K562 (cell line): ENCODE measurements around the gene CUL1. TPM values are rescaled to one million over a fixed set of nuclear protein-coding genes. Genes with fewer than 3 reads are reported as not detected.

ENCODE experiments used
- ASH1L ChIP-seq: fragments of 450-650 bp; IDR thresholded peaks from 2 replicates; pipeline ENCODE4 v1.6.1; 2018; ENCODE audit warnings: borderline replicate concordance, mild to moderate bottlenecking, low read depth; ENCODE audit not compliant: partially characterized antibody
- ETV5 ChIP-seq: sonication (generic); formaldehyde crosslinking; IDR thresholded peaks from 2 replicates; pipeline ENCODE4 v1.4.0; 2020; ENCODE audit warnings: low read depth, mild to moderate bottlenecking, missing genetic modification reagents
- MTA2 ChIP-seq: fragments of 450-650 bp; IDR thresholded peaks from 2 replicates; pipeline ENCODE4 v1.6.1; 2016; ENCODE audit warnings: low read depth
- MTA3 ChIP-seq: fragments of 450-650 bp; formaldehyde crosslinking; IDR thresholded peaks from 2 replicates; pipeline ENCODE4 v1.6.1; 2017; ENCODE audit warnings: mild to moderate bottlenecking, borderline replicate concordance
- ZC3H8 ChIP-seq: fragments of 450-650 bp; IDR thresholded peaks from 2 replicates; pipeline ENCODE4 v1.6.1; 2017
- ZNF143 ChIP-seq: sonication (generic); formaldehyde crosslinking; IDR thresholded peaks from 2 replicates; pipeline ENCODE4 v1.9.0; 2022; ENCODE audit warnings: mild to moderate bottlenecking, missing genetic modification reagents
- ZNF184 ChIP-seq: sonication (generic); formaldehyde crosslinking; IDR thresholded peaks from 2 replicates; pipeline ENCODE4 v1.5.0; 2020; ENCODE audit warnings: missing genetic modification reagents
- ZNF384 ChIP-seq: IDR thresholded peaks from 2 replicates; pipeline ENCODE4 v1.6.1; 2012; ENCODE audit warnings: low read depth, low read length, improper control_type of control experiment
- ZNF695 ChIP-seq: fragments of 450-650 bp; formaldehyde crosslinking; IDR thresholded peaks from 2 replicates; pipeline ENCODE4 v1.4.0; 2020; ENCODE audit warnings: mild to moderate bottlenecking, moderate library complexity
- polyA plus RNA-seq, 8 experiments: library from polyadenylated mRNA; depleted of rRNA in 4 of 8; stranded (reverse) in 5 of 8; unstranded in 3 of 8; fragments of >200 nt; fragmentation: Nextera tagmentation in 2 of 8; fragmentation: Illumina TruSeq in 1 of 8; extraction: Ambion mirVana in 2 of 8; extraction: Trizol in 1 of 8; gene quantifications; 2 replicates each; pipeline versions ENCODE4 v1.2.1 to v1.2.3, GENCODE V29; 2011 to 2014; ENCODE audit warnings: inconsistent platforms in 1 of 8, missing spikeins in 1 of 8
- total RNA-seq, 7 experiments: library from RNA; depleted of rRNA in 6 of 7; stranded (reverse); fragments of >200 nt in 6 of 7; fragmentation: Illumina TruSeq in 2 of 7; extraction: Trizol in 2 of 7; gene quantifications; 2 replicates each; pipeline versions ENCODE4 v1.2.1 to v1.2.3, GENCODE V29; 2011 to 2021; ENCODE audit warnings: low replicate concordance in 1 of 7
- TF ChIP-seq, protein P1 (sequence below): sonication (generic); formaldehyde crosslinking; IDR thresholded peaks from 2 replicates; pipeline ENCODE4 v1.8.1; 2023; ENCODE audit warnings: mild to moderate bottlenecking, missing genetic modification reagents
- TF ChIP-seq, protein P2 (sequence below): fragments of 450-650 bp; IDR thresholded peaks from 2 replicates; pipeline ENCODE4 v1.6.1; 2016; ENCODE audit warnings: antibody characterized with exemption
- TF ChIP-seq, protein P3 (sequence below), 2 experiments: fragments of 450-650 bp; IDR thresholded peaks; 2 replicates each; pipeline ENCODE4 v1.6.1; 2016
- TF ChIP-seq, protein P4 (sequence below): fragments of 450-650 bp; IDR thresholded peaks from 2 replicates; pipeline ENCODE4 v1.6.1; 2017; ENCODE audit warnings: mild to moderate bottlenecking, moderate library complexity
- TF ChIP-seq, protein P5 (sequence below): fragments of 450-650 bp; IDR thresholded peaks from 2 replicates; pipeline ENCODE4 v1.6.1; 2016; ENCODE audit warnings: missing biosample characterization, missing genetic modification characterization
- TF ChIP-seq, protein P6 (sequence below): fragments of 200-800 bp; sonication (Bioruptor generic); IDR thresholded peaks from 2 replicates; pipeline ENCODE4 v1.6.1; 2017; ENCODE audit warnings: missing genetic modification characterization, missing compliant biosample characterization

CUL1 gene
- total and polyA plus RNA-seq, 9 of the 15 experiments (the other 6 are each of a cell fraction or from before 2014, with no cell fraction given): 31.5 to 107 (median 96.5) TPM

DNA sequence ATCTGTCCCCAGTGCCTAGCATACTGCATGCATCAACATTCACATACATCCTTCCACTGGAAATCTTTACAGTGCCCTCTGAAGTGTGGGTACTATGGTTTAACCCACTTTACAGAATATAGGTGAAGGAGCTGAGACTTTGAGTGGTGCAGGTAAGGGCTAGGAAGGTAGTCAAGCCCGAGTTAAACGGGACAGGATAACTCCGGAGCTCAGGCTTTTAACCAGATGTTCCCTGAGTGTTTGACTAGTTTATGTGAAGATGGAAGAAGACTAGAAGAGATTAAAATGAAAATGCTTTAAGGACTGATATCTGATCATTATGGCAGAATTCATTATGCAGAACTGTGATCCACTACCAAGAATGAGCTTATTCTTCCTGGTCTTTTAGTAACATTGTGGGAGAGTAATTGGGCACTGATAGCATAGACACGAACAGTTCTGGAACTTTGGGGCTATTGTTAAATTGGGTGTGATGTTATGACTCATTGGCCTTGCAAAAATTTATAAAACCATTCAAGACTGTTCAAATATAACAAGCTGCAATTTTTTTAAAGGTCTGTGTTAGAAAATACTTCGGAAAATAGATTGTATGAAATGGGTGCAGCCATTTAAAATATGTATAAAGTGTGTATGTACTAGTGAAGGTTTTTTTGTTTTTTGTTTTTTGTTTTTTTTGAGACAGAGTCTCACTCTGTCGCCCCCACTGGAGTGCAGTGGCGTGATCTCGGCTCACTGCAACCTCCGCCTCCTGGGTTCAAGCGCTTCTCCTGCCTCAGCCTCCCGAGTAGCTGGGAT, 4.4 kb downstream of the CUL1 start (continued):
- TF ChIP-seq, protein P1, sequence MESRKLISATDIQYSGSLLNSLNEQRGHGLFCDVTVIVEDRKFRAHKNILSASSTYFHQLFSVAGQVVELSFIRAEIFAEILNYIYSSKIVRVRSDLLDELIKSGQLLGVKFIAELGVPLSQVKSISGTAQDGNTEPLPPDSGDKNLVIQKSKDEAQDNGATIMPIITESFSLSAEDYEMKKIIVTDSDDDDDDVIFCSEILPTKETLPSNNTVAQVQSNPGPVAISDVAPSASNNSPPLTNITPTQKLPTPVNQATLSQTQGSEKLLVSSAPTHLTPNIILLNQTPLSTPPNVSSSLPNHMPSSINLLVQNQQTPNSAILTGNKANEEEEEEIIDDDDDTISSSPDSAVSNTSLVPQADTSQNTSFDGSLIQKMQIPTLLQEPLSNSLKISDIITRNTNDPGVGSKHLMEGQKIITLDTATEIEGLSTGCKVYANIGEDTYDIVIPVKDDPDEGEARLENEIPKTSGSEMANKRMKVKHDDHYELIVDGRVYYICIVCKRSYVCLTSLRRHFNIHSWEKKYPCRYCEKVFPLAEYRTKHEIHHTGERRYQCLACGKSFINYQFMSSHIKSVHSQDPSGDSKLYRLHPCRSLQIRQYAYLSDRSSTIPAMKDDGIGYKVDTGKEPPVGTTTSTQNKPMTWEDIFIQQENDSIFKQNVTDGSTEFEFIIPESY (CRISPR knock-in tag): peak; percentile 97
- TF ChIP-seq ZNF695 (CRISPR knock-in tag) (no peak), ZC3H8 (0 out of 2 replicates have a peak, but pooled peaks have one; percentile 46), ZNF384 (peak; percentile 50), ZNF143 (CRISPR knock-in tag) (no peak), MTA2 (peak; percentile 26; the same call in 1 of the 2 replicates), MTA3 (0 out of 2 replicates have a peak, but pooled peaks have one; percentile 13), ASH1L (peak; percentile 19), ETV5 (CRISPR knock-in tag) (no peak), ZNF184 (CRISPR knock-in tag) (no peak)
- TF ChIP-seq, protein P2, sequence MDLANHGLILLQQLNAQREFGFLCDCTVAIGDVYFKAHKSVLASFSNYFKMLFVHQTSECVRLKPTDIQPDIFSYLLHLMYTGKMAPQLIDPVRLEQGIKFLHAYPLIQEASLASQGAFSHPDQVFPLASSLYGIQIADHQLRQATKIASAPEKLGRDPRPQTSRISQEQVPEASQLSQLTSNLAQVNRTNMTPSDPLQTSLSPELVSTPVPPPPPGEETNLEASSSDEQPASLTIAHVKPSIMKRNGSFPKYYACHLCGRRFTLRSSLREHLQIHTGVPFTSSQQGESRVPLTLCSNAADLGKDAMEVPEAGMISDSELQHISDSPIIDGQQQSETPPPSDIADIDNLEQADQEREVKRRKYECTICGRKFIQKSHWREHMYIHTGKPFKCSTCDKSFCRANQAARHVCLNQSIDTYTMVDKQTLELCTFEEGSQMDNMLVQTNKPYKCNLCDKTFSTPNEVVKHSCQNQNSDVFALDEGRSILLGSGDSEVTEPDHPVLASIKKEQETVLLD: peak; percentile 56; the same call in 1 of the 2 replicates
- TF ChIP-seq, protein P3, sequence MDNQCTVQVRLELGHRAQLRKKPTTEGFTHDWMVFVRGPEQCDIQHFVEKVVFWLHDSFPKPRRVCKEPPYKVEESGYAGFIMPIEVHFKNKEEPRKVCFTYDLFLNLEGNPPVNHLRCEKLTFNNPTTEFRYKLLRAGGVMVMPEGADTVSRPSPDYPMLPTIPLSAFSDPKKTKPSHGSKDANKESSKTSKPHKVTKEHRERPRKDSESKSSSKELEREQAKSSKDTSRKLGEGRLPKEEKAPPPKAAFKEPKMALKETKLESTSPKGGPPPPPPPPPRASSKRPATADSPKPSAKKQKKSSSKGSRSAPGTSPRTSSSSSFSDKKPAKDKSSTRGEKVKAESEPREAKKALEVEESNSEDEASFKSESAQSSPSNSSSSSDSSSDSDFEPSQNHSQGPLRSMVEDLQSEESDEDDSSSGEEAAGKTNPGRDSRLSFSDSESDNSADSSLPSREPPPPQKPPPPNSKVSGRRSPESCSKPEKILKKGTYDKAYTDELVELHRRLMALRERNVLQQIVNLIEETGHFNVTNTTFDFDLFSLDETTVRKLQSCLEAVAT (IDR thresholded peaks at IDR 0.05): peak in 1 of 2 experiments; percentile 75; a peak in 1 of 4 replicates
- TF ChIP-seq, protein P4, sequence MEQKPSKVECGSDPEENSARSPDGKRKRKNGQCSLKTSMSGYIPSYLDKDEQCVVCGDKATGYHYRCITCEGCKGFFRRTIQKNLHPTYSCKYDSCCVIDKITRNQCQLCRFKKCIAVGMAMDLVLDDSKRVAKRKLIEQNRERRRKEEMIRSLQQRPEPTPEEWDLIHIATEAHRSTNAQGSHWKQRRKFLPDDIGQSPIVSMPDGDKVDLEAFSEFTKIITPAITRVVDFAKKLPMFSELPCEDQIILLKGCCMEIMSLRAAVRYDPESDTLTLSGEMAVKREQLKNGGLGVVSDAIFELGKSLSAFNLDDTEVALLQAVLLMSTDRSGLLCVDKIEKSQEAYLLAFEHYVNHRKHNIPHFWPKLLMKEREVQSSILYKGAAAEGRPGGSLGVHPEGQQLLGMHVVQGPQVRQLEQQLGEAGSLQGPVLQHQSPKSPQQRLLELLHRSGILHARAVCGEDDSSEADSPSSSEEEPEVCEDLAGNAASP: no peak
- TF ChIP-seq, protein P5, sequence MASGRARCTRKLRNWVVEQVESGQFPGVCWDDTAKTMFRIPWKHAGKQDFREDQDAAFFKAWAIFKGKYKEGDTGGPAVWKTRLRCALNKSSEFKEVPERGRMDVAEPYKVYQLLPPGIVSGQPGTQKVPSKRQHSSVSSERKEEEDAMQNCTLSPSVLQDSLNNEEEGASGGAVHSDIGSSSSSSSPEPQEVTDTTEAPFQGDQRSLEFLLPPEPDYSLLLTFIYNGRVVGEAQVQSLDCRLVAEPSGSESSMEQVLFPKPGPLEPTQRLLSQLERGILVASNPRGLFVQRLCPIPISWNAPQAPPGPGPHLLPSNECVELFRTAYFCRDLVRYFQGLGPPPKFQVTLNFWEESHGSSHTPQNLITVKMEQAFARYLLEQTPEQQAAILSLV (tag): no peak
- TF ChIP-seq, protein P6, sequence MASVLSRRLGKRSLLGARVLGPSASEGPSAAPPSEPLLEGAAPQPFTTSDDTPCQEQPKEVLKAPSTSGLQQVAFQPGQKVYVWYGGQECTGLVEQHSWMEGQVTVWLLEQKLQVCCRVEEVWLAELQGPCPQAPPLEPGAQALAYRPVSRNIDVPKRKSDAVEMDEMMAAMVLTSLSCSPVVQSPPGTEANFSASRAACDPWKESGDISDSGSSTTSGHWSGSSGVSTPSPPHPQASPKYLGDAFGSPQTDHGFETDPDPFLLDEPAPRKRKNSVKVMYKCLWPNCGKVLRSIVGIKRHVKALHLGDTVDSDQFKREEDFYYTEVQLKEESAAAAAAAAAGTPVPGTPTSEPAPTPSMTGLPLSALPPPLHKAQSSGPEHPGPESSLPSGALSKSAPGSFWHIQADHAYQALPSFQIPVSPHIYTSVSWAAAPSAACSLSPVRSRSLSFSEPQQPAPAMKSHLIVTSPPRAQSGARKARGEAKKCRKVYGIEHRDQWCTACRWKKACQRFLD: no peak
